ENCODE measurements around the gene RFXANK.

GRCh38 chr19:19223060-19223459, 31.0 kb downstream of the RFXANK start:
- no peak for TF ChIP-seq CTCF (IDR thresholded peaks at IDR 0.05)
- no peak for TF ChIP-seq POLR2A (IDR thresholded peaks at IDR 0.05)

All from right lobe of liver (tissue), 4 donors.